GM19025 (cell line): ENCODE data around the gene CRYBA4.

Experiments used
- ATAC-seq: cut with Tn5 transposase; IDR thresholded peaks from one replicate; pipeline ENCODE4 v1.9.1; 2021; ENCODE audit warnings: mild to moderate bottlenecking, low read depth, moderate library complexity; ENCODE audit not compliant: unreplicated experiment

Gene CRYBA4

GRCh38 chr22:26621663-26622062, at the start of gene CRYBA4:
Gene CRYBA4 (plus strand): TSS chr22:26621963. CDS start chr22:26622597, 634 bp downstream.
- ATAC-seq: no peak

GRCh38 chr22:26573026-26573662, 48.6 kb upstream of the CRYBA4 start:
- no peak for ATAC-seq

- ATAC-seq: no peak
Measured at GRCh38 chr22:26574001-26574723, 47.6 kb upstream of the CRYBA4 start.

GRCh38 chr22:26576026-26576680, 45.6 kb upstream of the CRYBA4 start:
- no peak for ATAC-seq

GRCh38 chr22:26577081-26577480, 44.7 kb upstream of the CRYBA4 start:
- no peak for ATAC-seq

- ATAC-seq: no peak
Measured at GRCh38 chr22:26579331-26579886, 42.4 kb upstream of the CRYBA4 start.

- ATAC-seq: no peak
Measured at GRCh38 chr22:26580240-26580962, 41.4 kb upstream of the CRYBA4 start.

- ATAC-seq: no peak
Measured at GRCh38 chr22:26581026-26581425, 40.7 kb upstream of the CRYBA4 start.

- ATAC-seq: no peak
Measured at GRCh38 chr22:26581633-26582168, 40.1 kb upstream of the CRYBA4 start.

GRCh38 chr22:26584010-26584409, 37.8 kb upstream of the CRYBA4 start:
- no peak for ATAC-seq

GRCh38 chr22:26585104-26585790, 36.5 kb upstream of the CRYBA4 start:
- no peak for ATAC-seq

GRCh38 chr22:26586556-26587325, 35.0 kb upstream of the CRYBA4 start:
- no peak for ATAC-seq

- no peak for ATAC-seq
Measured at GRCh38 chr22:26587991-26588613, 33.7 kb upstream of the CRYBA4 start.

- ATAC-seq: no peak
Measured at GRCh38 chr22:26588729-26589366, 32.9 kb upstream of the CRYBA4 start.

- ATAC-seq: peak; percentile 5
Measured at GRCh38 chr22:26589367-26589844, 32.4 kb upstream of the CRYBA4 start.

GRCh38 chr22:26589845-26590736, 31.7 kb upstream of the CRYBA4 start, which contains the start of gene TPST2:
Gene TPST2 (minus strand): TSS chr22:26590132. CDS start chr22:26541630, 48,502 bp downstream.
- ATAC-seq: peak; percentile 73

- peak; percentile 59 for ATAC-seq
Measured at GRCh38 chr22:26592421-26592891, 29.3 kb upstream of the CRYBA4 start.
